K562 (cell line): ENCODE results near the gene POLRMT. TPM values are rescaled to one million over a fixed set of nuclear protein-coding genes. Genes with fewer than 3 reads are reported as not detected.

Source experiments
- COPS2 ChIP-seq: fragments of 450-650 bp; conservative IDR thresholded peaks from 2 replicates; pipeline ENCODE4 v1.6.1; 2016; ENCODE audit warnings: mild to moderate bottlenecking, moderate library complexity
- DMBX1 ChIP-seq: fragments of 250-450 bp; sonication (Bioruptor Pico); IDR thresholded peaks from 2 replicates; pipeline ENCODE4 v1.8.0; 2022; ENCODE audit warnings: inconsistent platforms, mild to moderate bottlenecking, moderate library complexity, borderline replicate concordance
- ETV6 ChIP-seq, 3 experiments: fragments of 150-350 bp in 1 of 3; sonication (generic) in 1 of 3; formaldehyde crosslinking in 1 of 3; IDR thresholded peaks; 2 replicates each; pipeline versions ENCODE4 v1.6.1 to v1.8.0; 2014 to 2022; ENCODE audit warnings: borderline replicate concordance in 2 of 3, low read depth in 2 of 3, antibody characterized with exemption in 1 of 3, low read length in 1 of 3, mild to moderate bottlenecking in 1 of 3, missing genetic modification reagents in 1 of 3
- GABPA ChIP-seq: fragments of 200-800 bp; sonication (Bioruptor generic); conservative IDR thresholded peaks from 2 replicates; pipeline ENCODE4 v1.6.1; 2016; ENCODE audit warnings: low read depth, missing genetic modification characterization, missing compliant biosample characterization
- KDM2B ChIP-seq: fragments of 250-450 bp; sonication (Bioruptor Pico); IDR thresholded peaks from 2 replicates; pipeline ENCODE4 v1.8.0; 2021; ENCODE audit warnings: mild to moderate bottlenecking, moderate library complexity
- MBD1 ChIP-seq: fragments of 250-450 bp; sonication (Bioruptor Pico); IDR thresholded peaks from 2 replicates; pipeline ENCODE4 v1.8.0; 2022; ENCODE audit warnings: inconsistent platforms
- MYC ChIP-seq, 2 experiments: fragments of 250-450 bp in 1 of 2; sonication (Bioruptor Pico) in 1 of 2; IDR thresholded peaks; 2 replicates each; pipeline versions ENCODE4 v1.5.1 to v1.6.1; 2012 to 2021; ENCODE audit warnings: low read depth in 2 of 2, borderline replicate concordance in 1 of 2, improper control_type of control experiment in 1 of 2, low read length in 1 of 2, mild to moderate bottlenecking in 1 of 2, moderate library complexity in 1 of 2
- NFATC3 ChIP-seq: fragments of 450-650 bp; IDR thresholded peaks from 2 replicates; pipeline ENCODE4 v1.6.1; 2017; ENCODE audit warnings: mild to moderate bottlenecking
- NR1H2 ChIP-seq: sonication (generic); formaldehyde crosslinking; IDR thresholded peaks from 2 replicates; pipeline ENCODE4 v1.4.0; 2020; ENCODE audit warnings: mild to moderate bottlenecking, missing genetic modification reagents
- OTX1 ChIP-seq: fragments of 450-650 bp; formaldehyde crosslinking; IDR thresholded peaks from 2 replicates; pipeline ENCODE4 v1.4.0; 2022; ENCODE audit warnings: mild to moderate bottlenecking
- POLR2AphosphoS5 ChIP-seq: IDR thresholded peaks from 2 replicates; pipeline ENCODE4 v1.6.1; 2011; ENCODE audit warnings: mild to moderate bottlenecking, low read depth, low read length, moderate library complexity; ENCODE audit not compliant: control insufficient read depth, insufficient read depth
- RBM14 ChIP-seq: fragments of 200-400 bp; formaldehyde crosslinking; IDR thresholded peaks from 2 replicates; pipeline ENCODE4 v1.6.1; 2018; ENCODE audit warnings: low read depth, mild to moderate bottlenecking, low read length, moderate library complexity, borderline replicate concordance; ENCODE audit not compliant: insufficient read depth
- TEAD2 ChIP-seq: fragments of 450-650 bp; IDR thresholded peaks from 2 replicates; pipeline ENCODE4 v1.6.1; 2016; ENCODE audit warnings: missing genetic modification characterization, control low read depth, missing compliant biosample characterization
- ZNF347 ChIP-seq: fragments of 450-650 bp; formaldehyde crosslinking; IDR thresholded peaks from 2 replicates; pipeline ENCODE4 v1.4.0; 2020; ENCODE audit warnings: low read depth, mild to moderate bottlenecking, moderate library complexity
- ZNF41 ChIP-seq: fragments of 250-450 bp; sonication (Bioruptor Pico); conservative IDR thresholded peaks from 2 replicates; pipeline ENCODE4 v1.4.0; 2020; ENCODE audit warnings: mild to moderate bottlenecking
- polyA plus RNA-seq, 8 experiments: library from polyadenylated mRNA; depleted of rRNA in 4 of 8; stranded (reverse) in 5 of 8; unstranded in 3 of 8; fragments of >200 nt; fragmentation: Nextera tagmentation in 2 of 8; fragmentation: Illumina TruSeq in 1 of 8; extraction: Ambion mirVana in 2 of 8; extraction: Trizol in 1 of 8; gene quantifications; 2 replicates each; pipeline versions ENCODE4 v1.2.1 to v1.2.3, GENCODE V29; 2011 to 2014; ENCODE audit warnings: inconsistent platforms in 1 of 8, missing spikeins in 1 of 8
- total RNA-seq, 7 experiments: library from RNA; depleted of rRNA in 6 of 7; stranded (reverse); fragments of >200 nt in 6 of 7; fragmentation: Illumina TruSeq in 2 of 7; extraction: Trizol in 2 of 7; gene quantifications; 2 replicates each; pipeline versions ENCODE4 v1.2.1 to v1.2.3, GENCODE V29; 2011 to 2021; ENCODE audit warnings: low replicate concordance in 1 of 7
- TF ChIP-seq, protein P1 (sequence below), 2 experiments: fragments of 450-650 bp; conservative IDR thresholded peaks; 2 replicates each; pipeline ENCODE4 v1.6.1; 2017; ENCODE audit warnings: mild to moderate bottlenecking in 2 of 2, moderate library complexity in 2 of 2
- TF ChIP-seq, protein P2 (sequence below): fragments of 250-450 bp; sonication (Bioruptor Pico); IDR thresholded peaks from 2 replicates; pipeline ENCODE4 v1.4.0; 2020; ENCODE audit warnings: borderline replicate concordance
- TF ChIP-seq, protein P3 (sequence below): fragments of 150-350 bp; conservative IDR thresholded peaks from 2 replicates; pipeline ENCODE4 v1.6.1; 2014; ENCODE audit warnings: low read length

POLRMT gene
- total and polyA plus RNA-seq, 9 of the 15 experiments (the other 6 are each of a cell fraction or from before 2014, with no cell fraction given) = 30.3 to 144 (median 68.0) TPM

DNA sequence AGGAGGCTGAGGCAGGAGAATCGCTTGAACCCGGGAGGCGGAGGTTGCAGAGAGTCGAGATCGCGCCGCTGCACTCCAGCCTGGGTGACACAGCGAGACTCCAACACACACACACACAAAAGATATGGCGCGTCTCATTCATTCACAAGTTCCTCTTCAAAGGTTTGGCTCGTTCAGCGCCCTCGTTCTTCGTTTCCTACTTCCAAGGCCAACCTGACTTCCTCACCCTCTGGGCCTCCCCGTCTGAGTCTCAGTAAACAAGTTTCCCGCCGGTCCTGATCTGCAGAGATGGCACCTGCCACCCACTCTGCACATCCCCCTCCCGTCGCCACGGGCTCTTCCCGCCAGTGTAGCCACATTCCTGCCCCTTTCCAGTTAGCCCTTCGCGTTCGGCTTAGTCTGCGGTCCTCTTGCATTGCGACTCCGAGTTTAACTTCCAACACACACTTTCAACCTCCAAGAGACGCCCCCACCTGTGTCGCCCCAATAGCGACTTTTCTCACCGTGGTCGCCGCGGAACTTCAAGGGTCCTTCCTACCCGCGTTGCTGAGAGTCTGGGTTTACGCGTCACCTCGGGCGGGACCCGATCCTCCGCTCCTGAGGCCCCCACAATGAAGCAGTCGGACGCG is 62.3 kb downstream of the POLRMT start (continued):
- no peak for TF ChIP-seq NR1H2 (CRISPR knock-in tag)
- TF ChIP-seq, protein P1, sequence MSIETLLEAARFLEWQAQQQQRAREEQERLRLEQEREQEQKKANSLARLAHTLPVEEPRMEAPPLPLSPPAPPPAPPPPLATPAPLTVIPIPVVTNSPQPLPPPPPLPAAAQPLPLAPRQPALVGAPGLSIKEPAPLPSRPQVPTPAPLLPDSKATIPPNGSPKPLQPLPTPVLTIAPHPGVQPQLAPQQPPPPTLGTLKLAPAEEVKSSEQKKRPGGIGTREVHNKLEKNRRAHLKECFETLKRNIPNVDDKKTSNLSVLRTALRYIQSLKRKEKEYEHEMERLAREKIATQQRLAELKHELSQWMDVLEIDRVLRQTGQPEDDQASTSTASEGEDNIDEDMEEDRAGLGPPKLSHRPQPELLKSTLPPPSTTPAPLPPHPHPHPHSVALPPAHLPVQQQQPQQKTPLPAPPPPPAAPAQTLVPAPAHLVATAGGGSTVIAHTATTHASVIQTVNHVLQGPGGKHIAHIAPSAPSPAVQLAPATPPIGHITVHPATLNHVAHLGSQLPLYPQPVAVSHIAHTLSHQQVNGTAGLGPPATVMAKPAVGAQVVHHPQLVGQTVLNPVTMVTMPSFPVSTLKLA (conservative IDR thresholded peaks at IDR 0.05) = 0 out of 4 replicates have a peak, but pooled peaks of 1 of the 2 experiments have one; percentile 15
- TF ChIP-seq KDM2B (CRISPR knock-in tag) = 0 out of 2 replicates have a peak, but pooled peaks have one; percentile 4
- TF ChIP-seq RBM14 = no peak
- no peak for TF ChIP-seq MYC (IDR thresholded peaks at IDR 0.05; ENCODE audit: low read depth, low read length)
- TF ChIP-seq MYC (CRISPR knock-in tag; IDR thresholded peaks at IDR 0.05; ENCODE audit: borderline replicate concordance, low read depth) = peak; percentile 67; the same call in 1 of the 2 replicates
- TF ChIP-seq POLR2AphosphoS5 = 0 out of 2 replicates have a peak, but pooled peaks have one; percentile 7
- no peak for TF ChIP-seq NFATC3
- TF ChIP-seq, protein P2, sequence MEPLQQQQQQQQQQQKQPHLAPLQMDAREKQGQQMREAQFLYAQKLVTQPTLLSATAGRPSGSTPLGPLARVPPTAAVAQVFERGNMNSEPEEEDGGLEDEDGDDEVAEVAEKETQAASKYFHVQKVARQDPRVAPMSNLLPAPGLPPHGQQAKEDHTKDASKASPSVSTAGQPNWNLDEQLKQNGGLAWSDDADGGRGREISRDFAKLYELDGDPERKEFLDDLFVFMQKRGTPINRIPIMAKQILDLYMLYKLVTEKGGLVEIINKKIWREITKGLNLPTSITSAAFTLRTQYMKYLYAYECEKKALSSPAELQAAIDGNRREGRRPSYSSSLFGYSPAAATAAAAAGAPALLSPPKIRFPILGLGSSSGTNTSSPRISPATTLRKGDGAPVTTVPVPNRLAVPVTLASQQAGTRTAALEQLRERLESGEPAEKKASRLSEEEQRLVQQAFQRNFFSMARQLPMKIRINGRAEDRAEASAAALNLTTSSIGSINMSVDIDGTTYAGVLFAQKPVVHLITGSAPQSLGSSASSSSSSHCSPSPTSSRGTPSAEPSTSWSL (CRISPR knock-in tag) = no peak
- peak; percentile 71; the same call in 1 of the 2 replicates for TF ChIP-seq OTX1 (CRISPR knock-in tag)
- TF ChIP-seq, protein P3, sequence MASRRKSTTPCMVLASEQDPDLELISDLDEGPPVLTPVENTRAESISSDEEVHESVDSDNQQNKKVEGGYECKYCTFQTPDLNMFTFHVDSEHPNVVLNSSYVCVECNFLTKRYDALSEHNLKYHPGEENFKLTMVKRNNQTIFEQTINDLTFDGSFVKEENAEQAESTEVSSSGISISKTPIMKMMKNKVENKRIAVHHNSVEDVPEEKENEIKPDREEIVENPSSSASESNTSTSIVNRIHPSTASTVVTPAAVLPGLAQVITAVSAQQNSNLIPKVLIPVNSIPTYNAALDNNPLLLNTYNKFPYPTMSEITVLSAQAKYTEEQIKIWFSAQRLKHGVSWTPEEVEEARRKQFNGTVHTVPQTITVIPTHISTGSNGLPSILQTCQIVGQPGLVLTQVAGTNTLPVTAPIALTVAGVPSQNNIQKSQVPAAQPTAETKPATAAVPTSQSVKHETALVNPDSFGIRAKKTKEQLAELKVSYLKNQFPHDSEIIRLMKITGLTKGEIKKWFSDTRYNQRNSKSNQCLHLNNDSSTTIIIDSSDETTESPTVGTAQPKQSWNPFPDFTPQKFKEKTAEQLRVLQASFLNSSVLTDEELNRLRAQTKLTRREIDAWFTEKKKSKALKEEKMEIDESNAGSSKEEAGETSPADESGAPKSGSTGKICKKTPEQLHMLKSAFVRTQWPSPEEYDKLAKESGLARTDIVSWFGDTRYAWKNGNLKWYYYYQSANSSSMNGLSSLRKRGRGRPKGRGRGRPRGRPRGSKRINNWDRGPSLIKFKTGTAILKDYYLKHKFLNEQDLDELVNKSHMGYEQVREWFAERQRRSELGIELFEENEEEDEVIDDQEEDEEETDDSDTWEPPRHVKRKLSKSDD = no peak
- no peak for TF ChIP-seq GABPA (tag)
- no peak for TF ChIP-seq MBD1 (CRISPR knock-in tag)
- no peak for TF ChIP-seq ZNF41
- no peak for TF ChIP-seq ZNF347 (CRISPR knock-in tag)
- TF ChIP-seq ETV6 (IDR thresholded peaks at IDR 0.05; ENCODE audit: borderline replicate concordance in 1 of 2, low read depth in 2 of 2, low read length in 1 of 2) = no peak
- no peak for TF ChIP-seq ETV6 (CRISPR knock-in tag; IDR thresholded peaks at IDR 0.05; ENCODE audit: borderline replicate concordance)
- TF ChIP-seq COPS2 = no peak
- TF ChIP-seq TEAD2 = no peak; the same call in 1 of the 2 replicates
- TF ChIP-seq DMBX1 = peak; percentile 54
